H1 (cell line): Measurements from ENCODE around the gene TGFB2. TPM values are rescaled to one million over a fixed set of nuclear protein-coding genes. Genes with fewer than 3 reads are reported as not detected.

Experiments used
- ASH2L ChIP-seq: fragments of 200-600, 300-600 bp; sonication (generic); IDR thresholded peaks from one replicate; pipeline ENCODE4 v1.7.1; 2017; ENCODE audit warnings: low read length
- BACH1 ChIP-seq: IDR thresholded peaks from 2 replicates; pipeline ENCODE4 v1.6.1; 2012; ENCODE audit warnings: low read length, improper control_type of control experiment
- POU5F1 ChIP-seq: IDR thresholded peaks from 2 replicates; pipeline ENCODE4 v1.6.1; 2011; ENCODE audit warnings: low read depth, mild to moderate bottlenecking, low read length, moderate library complexity
- polyA plus RNA-seq, 7 experiments: library from polyadenylated mRNA; depleted of rRNA in 3 of 7; stranded (reverse) in 5 of 7; unstranded in 2 of 7; fragments of >200 nt in 5 of 7; fragments of 200-250 nt in 2 of 7; gene quantifications; 1 replicate in 5 of 7; 2 replicates in 1 of 7; 4 replicates in 1 of 7; pipeline versions ENCODE4 v1.2.1 to v1.2.3, GENCODE V29; 2011 to 2013; ENCODE audit warnings: missing spikeins in 2 of 7, mixed read lengths in 2 of 7
- total RNA-seq: library from RNA; stranded (reverse); fragmentation: NEBNext Ultra II Directional; extraction: Animal tissue kit (Norgen Biotek cat#: 25700); gene quantifications from 2 replicates; pipeline ENCODE4 v1.2.1, GENCODE V29; 2021
- TF ChIP-seq, protein P1 (sequence below): fragments of 300-600 bp; sonication (generic); IDR thresholded peaks from 2 replicates; pipeline ENCODE4 v1.7.1; 2012; ENCODE audit warnings: low read length, moderate library complexity, mild to moderate bottlenecking, inconsistent platforms; ENCODE audit not compliant: insufficient replicate concordance
- TF ChIP-seq, protein P2 (sequence below): IDR thresholded peaks from 2 replicates; pipeline ENCODE4 v1.6.1; 2011; ENCODE audit warnings: low read depth, mild to moderate bottlenecking, low read length; ENCODE audit not compliant: insufficient read depth

Gene TGFB2
- total and polyA plus RNA-seq, 2 of the 8 experiments (the other 6 are each of a cell fraction or from before 2014, with no cell fraction given): 0.26 to 0.84 TPM

DNA sequence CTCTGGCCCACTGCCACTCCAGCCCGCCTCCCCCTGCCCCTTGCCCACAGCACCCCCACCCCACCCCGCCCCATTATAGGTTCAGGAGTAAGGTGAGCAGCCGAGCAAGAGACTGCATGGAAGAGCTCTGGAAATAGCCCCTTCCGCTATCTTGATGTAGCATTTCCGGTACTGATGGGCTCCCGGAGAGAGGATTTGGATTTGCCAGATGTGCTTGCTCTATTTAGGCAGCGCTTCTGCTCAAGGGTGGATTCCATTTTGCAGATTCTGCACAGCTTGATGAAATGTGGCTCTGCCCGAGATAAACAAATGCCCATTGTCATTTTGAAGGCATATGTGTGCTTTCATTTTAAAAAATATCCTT is 6.9 kb downstream of the TGFB2 start (continued):
- TF ChIP-seq, protein P1, sequence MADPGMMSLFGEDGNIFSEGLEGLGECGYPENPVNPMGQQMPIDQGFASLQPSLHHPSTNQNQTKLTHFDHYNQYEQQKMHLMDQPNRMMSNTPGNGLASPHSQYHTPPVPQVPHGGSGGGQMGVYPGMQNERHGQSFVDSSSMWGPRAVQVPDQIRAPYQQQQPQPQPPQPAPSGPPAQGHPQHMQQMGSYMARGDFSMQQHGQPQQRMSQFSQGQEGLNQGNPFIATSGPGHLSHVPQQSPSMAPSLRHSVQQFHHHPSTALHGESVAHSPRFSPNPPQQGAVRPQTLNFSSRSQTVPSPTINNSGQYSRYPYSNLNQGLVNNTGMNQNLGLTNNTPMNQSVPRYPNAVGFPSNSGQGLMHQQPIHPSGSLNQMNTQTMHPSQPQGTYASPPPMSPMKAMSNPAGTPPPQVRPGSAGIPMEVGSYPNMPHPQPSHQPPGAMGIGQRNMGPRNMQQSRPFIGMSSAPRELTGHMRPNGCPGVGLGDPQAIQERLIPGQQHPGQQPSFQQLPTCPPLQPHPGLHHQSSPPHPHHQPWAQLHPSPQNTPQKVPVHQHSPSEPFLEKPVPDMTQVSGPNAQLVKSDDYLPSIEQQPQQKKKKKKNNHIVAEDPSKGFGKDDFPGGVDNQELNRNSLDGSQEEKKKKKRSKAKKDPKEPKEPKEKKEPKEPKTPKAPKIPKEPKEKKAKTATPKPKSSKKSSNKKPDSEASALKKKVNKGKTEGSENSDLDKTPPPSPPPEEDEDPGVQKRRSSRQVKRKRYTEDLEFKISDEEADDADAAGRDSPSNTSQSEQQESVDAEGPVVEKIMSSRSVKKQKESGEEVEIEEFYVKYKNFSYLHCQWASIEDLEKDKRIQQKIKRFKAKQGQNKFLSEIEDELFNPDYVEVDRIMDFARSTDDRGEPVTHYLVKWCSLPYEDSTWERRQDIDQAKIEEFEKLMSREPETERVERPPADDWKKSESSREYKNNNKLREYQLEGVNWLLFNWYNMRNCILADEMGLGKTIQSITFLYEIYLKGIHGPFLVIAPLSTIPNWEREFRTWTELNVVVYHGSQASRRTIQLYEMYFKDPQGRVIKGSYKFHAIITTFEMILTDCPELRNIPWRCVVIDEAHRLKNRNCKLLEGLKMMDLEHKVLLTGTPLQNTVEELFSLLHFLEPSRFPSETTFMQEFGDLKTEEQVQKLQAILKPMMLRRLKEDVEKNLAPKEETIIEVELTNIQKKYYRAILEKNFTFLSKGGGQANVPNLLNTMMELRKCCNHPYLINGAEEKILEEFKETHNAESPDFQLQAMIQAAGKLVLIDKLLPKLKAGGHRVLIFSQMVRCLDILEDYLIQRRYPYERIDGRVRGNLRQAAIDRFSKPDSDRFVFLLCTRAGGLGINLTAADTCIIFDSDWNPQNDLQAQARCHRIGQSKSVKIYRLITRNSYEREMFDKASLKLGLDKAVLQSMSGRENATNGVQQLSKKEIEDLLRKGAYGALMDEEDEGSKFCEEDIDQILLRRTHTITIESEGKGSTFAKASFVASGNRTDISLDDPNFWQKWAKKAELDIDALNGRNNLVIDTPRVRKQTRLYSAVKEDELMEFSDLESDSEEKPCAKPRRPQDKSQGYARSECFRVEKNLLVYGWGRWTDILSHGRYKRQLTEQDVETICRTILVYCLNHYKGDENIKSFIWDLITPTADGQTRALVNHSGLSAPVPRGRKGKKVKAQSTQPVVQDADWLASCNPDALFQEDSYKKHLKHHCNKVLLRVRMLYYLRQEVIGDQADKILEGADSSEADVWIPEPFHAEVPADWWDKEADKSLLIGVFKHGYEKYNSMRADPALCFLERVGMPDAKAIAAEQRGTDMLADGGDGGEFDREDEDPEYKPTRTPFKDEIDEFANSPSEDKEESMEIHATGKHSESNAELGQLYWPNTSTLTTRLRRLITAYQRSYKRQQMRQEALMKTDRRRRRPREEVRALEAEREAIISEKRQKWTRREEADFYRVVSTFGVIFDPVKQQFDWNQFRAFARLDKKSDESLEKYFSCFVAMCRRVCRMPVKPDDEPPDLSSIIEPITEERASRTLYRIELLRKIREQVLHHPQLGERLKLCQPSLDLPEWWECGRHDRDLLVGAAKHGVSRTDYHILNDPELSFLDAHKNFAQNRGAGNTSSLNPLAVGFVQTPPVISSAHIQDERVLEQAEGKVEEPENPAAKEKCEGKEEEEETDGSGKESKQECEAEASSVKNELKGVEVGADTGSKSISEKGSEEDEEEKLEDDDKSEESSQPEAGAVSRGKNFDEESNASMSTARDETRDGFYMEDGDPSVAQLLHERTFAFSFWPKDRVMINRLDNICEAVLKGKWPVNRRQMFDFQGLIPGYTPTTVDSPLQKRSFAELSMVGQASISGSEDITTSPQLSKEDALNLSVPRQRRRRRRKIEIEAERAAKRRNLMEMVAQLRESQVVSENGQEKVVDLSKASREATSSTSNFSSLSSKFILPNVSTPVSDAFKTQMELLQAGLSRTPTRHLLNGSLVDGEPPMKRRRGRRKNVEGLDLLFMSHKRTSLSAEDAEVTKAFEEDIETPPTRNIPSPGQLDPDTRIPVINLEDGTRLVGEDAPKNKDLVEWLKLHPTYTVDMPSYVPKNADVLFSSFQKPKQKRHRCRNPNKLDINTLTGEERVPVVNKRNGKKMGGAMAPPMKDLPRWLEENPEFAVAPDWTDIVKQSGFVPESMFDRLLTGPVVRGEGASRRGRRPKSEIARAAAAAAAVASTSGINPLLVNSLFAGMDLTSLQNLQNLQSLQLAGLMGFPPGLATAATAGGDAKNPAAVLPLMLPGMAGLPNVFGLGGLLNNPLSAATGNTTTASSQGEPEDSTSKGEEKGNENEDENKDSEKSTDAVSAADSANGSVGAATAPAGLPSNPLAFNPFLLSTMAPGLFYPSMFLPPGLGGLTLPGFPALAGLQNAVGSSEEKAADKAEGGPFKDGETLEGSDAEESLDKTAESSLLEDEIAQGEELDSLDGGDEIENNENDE: no peak
- TF ChIP-seq POU5F1 (no peak), ASH2L (no peak), BACH1 (no peak)
- TF ChIP-seq, protein P2, sequence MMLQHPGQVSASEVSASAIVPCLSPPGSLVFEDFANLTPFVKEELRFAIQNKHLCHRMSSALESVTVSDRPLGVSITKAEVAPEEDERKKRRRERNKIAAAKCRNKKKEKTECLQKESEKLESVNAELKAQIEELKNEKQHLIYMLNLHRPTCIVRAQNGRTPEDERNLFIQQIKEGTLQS: no peak
